ENCODE data around the gene ZMYND8.
A peak's percentile ranks its signal among the peaks of the same experiment; 100 is the strongest.

Gene ZMYND8

DNA sequence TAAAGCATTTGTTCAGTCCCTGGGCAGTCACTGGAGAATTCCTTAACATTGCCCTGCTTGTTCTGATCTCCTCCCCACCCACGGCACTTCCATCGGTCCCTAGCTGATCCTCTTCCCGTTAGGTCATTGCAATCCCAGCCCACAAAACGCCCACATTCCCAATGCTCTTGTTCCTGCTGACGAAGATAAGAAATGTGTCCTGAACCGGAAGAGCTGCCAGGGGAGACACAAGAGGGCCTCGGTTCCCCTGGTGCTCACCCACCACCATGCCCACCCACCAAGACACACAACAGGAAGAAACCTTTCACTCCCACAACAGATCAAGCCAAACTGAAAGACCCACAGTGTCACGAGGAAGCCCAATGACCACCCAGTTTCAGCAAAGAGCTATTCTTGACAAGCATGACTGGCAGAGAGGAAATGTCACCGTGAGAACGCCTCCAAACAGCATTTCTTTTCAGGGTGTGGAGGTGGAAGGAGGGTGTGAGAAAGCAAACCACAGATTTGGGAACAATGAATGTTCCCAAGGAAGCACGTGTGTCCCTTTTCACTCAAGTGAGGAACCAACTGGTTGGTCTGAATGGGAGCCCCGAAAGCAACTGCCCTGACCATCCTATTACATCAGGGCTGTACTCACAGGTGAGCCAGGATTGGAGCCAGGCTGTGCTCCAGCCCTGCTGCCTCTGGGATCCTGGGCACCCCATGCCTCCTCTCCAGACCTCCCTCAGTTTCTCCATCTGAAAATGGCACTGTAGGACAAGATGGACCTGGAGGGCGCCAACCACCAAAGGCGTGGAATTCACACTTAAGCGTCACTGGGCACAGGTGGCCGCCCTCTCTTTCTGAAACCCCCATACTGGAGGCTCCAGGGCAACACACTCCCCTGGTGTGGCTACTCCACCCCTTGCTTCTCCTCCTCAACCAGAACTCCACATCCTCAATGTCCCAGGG is 97.5 kb downstream of the ZMYND8 start:
- Histone ChIP-seq H3K27ac (ENCODE audit: extremely low read depth, low read depth, low read length) (no peak overlapping the region), H3K36me3 (ENCODE audit: control insufficient read depth in 2 of 2, insufficient read depth in 1 of 2, low read length in 2 of 2) (peaks cover 21 to 68% of the 10 kb centered on the region in 2 experiments), H3K4me1 (ENCODE audit: control insufficient read depth, insufficient read depth, low read length) (no peaks in the 10 kb centered on the region), H3K4me3 (ENCODE audit: low read depth, low read length) (no peak overlapping the region), H3K9me3 (ENCODE audit: control insufficient read depth, insufficient read depth, low read depth, low read length) (no peaks in the 10 kb centered on the region)
- POLR2A ChIA-PET, result no interaction called here
- CTCF ChIA-PET, result interaction anchor here (1.9 kb wide), 2 partner anchors 14 to 125 kb away, joined by 8 to 10 read pairs; no protein-coding TSS in a partner anchor
- TF ChIP-seq EGR2 (tag by site-specific recombination; IDR thresholded peaks at IDR 0.05; ENCODE audit: low read depth) (peak; percentile 99), ZNF768 (tag by site-specific recombination; IDR thresholded peaks at IDR 0.05) (no peak), SETDB1 (IDR thresholded peaks at IDR 0.05; ENCODE audit: insufficient read length, low read length) (no peak), ZFHX2 (tag by site-specific recombination; conservative IDR thresholded peaks at IDR 0.05) (peak; percentile 99), ZNF600 (tag by site-specific recombination; IDR thresholded peaks at IDR 0.05) (peak; percentile 50; the same call in 1 of the 2 replicates)

DNA sequence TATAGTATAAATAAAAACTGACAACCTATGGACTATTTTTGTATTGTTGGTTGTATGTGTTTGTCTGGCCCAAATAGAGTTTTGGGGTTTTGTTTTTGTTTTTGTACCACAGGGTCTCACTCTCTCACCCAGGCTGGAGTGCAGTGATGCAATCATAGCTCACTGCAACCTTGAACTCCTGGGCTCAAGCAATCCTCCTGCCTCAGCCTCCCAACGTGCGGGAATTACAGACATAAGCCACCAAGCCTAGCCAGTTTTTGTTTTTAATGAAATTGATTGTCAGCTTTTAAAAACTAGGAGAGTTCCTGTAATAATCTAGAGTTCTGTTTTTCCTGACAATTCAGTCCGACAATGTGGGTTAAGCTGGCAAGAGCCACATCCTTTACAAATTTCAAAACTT is 98.7 kb downstream of the ZMYND8 start:
- no peak overlapping the region for H3K27ac ChIP-seq (ENCODE audit: extremely low read depth, low read depth, low read length)
- TF ChIP-seq ZFP37 (tag by site-specific recombination; IDR thresholded peaks at IDR 0.05) (no peak), ZNF610 (tag by site-specific recombination; IDR thresholded peaks at IDR 0.05; ENCODE audit: borderline replicate concordance) (no peak), HOXC10 (CRISPR knock-in tag; IDR thresholded peaks at IDR 0.05) (no peak), ZNF621 (tag by site-specific recombination; IDR thresholded peaks at IDR 0.05) (no peak), FEZF1 (tag by site-specific recombination; IDR thresholded peaks at IDR 0.05) (no peak), ZNF558 (tag by site-specific recombination; IDR thresholded peaks at IDR 0.05) (no peak), ZNF747 (tag by site-specific recombination; IDR thresholded peaks at IDR 0.05) (no peak), ZBTB21 (tag by site-specific recombination; IDR thresholded peaks at IDR 0.05) (no peak), ZNF501 (tag by site-specific recombination; IDR thresholded peaks at IDR 0.05) (no peak), TCF7L2 (IDR thresholded peaks at IDR 0.05; ENCODE audit: borderline replicate concordance, low read depth, low read length) (no peak), ZNF701 (tag by site-specific recombination; IDR thresholded peaks at IDR 0.05) (no peak), ZNF529 (tag by site-specific recombination; IDR thresholded peaks at IDR 0.05; ENCODE audit: insufficient replicate concordance) (no peak)
- TF ChIP-seq, protein P1, sequence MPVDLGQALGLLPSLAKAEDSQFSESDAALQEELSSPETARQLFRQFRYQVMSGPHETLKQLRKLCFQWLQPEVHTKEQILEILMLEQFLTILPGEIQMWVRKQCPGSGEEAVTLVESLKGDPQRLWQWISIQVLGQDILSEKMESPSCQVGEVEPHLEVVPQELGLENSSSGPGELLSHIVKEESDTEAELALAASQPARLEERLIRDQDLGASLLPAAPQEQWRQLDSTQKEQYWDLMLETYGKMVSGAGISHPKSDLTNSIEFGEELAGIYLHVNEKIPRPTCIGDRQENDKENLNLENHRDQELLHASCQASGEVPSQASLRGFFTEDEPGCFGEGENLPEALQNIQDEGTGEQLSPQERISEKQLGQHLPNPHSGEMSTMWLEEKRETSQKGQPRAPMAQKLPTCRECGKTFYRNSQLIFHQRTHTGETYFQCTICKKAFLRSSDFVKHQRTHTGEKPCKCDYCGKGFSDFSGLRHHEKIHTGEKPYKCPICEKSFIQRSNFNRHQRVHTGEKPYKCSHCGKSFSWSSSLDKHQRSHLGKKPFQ (tag by site-specific recombination; IDR thresholded peaks at IDR 0.05), result no peak
- TF ChIP-seq, protein P2, sequence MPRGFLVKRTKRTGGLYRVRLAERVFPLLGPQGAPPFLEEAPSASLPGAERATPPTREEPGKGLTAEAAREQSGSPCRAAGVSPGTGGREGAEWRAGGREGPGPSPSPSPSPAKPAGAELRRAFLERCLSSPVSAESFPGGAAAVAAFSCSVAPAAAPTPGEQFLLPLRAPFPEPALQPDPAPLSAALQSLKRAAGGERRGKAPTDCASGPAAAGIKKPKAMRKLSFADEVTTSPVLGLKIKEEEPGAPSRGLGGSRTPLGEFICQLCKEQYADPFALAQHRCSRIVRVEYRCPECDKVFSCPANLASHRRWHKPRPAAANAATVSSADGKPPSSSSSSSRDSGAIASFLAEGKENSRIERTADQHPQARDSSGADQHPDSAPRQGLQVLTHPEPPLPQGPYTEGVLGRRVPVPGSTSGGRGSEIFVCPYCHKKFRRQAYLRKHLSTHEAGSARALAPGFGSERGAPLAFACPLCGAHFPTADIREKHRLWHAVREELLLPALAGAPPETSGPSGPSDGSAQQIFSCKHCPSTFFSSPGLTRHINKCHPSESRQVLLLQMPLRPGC (tag by site-specific recombination; IDR thresholded peaks at IDR 0.05), result no peak
- TF ChIP-seq, protein P3, sequence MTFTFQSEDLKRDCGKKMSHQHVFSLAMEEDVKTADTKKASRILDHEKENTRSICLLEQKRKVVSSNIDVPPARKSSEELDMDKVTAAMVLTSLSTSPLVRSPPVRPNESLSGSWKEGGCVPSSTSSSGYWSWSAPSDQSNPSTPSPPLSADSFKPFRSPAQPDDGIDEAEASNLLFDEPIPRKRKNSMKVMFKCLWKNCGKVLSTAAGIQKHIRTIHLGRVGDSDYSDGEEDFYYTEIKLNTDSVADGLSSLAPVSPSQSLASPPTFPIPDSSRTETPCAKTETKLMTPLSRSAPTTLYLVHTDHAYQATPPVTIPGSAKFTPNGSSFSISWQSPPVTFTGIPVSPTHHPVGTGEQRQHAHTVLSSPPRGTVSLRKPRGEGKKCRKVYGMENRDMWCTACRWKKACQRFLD (tag by site-specific recombination; IDR thresholded peaks at IDR 0.05), result no peak
- TF ChIP-seq, protein P4, sequence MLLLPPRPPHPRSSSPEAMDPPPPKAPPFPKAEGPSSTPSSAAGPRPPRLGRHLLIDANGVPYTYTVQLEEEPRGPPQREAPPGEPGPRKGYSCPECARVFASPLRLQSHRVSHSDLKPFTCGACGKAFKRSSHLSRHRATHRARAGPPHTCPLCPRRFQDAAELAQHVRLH (tag by site-specific recombination; IDR thresholded peaks at IDR 0.05), result no peak
- TF ChIP-seq, protein P5, sequence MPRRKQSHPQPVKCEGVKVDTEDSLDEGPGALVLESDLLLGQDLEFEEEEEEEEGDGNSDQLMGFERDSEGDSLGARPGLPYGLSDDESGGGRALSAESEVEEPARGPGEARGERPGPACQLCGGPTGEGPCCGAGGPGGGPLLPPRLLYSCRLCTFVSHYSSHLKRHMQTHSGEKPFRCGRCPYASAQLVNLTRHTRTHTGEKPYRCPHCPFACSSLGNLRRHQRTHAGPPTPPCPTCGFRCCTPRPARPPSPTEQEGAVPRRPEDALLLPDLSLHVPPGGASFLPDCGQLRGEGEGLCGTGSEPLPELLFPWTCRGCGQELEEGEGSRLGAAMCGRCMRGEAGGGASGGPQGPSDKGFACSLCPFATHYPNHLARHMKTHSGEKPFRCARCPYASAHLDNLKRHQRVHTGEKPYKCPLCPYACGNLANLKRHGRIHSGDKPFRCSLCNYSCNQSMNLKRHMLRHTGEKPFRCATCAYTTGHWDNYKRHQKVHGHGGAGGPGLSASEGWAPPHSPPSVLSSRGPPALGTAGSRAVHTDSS (tag by site-specific recombination; IDR thresholded peaks at IDR 0.05), result no peak
- peaks cover 25 to 68% of the 10 kb centered on the region in 2 experiments for H3K36me3 ChIP-seq (ENCODE audit: control insufficient read depth in 2 of 2, insufficient read depth in 1 of 2, low read length in 2 of 2)
- no peak overlapping the region for H3K4me3 ChIP-seq (ENCODE audit: low read depth, low read length)
- ChIA-PET POLR2A (no interaction called here), CTCF (interaction anchor here (1.9 kb wide), 2 partner anchors 15 to 126 kb away, joined by 8 to 10 read pairs; no protein-coding TSS in a partner anchor)
- H3K4me1 ChIP-seq (ENCODE audit: control insufficient read depth, insufficient read depth, low read length), result no peaks in the 10 kb centered on the region
- H3K9me3 ChIP-seq (ENCODE audit: control insufficient read depth, insufficient read depth, low read depth, low read length), result no peaks in the 10 kb centered on the region

Measured in HEK293 (cell line).